ENCODE data around the gene PLEKHM2. TPM values are rescaled to one million over a fixed set of nuclear protein-coding genes. Genes with fewer than 3 reads are reported as not detected.

PLEKHM2 gene
- total RNA-seq, 1 donor from 2014 or later: 90.9 TPM

- H3K36me3 ChIP-seq: no peaks in the 10 kb centered on the region
- H3K27me3 ChIP-seq: no peaks in the 10 kb centered on the region
- H3K9me3 ChIP-seq: no peaks in the 10 kb centered on the region
- no peak overlapping the region for H3K4me3 ChIP-seq
- no peak overlapping the region for H3K27ac ChIP-seq
- ATAC-seq (peak; percentile 77), DNase-seq (peak; percentile 51)
- H3K4me1 ChIP-seq: no peaks in the 10 kb centered on the region
- intact Hi-C loops (cut with DNase I): no loop called here
- TF ChIP-seq CTCF (IDR thresholded peaks at IDR 0.05): no peak
These were observed 5.5 kb upstream of the PLEKHM2 start for GRCh38 chr1:15678578-15678977.

DNA sequence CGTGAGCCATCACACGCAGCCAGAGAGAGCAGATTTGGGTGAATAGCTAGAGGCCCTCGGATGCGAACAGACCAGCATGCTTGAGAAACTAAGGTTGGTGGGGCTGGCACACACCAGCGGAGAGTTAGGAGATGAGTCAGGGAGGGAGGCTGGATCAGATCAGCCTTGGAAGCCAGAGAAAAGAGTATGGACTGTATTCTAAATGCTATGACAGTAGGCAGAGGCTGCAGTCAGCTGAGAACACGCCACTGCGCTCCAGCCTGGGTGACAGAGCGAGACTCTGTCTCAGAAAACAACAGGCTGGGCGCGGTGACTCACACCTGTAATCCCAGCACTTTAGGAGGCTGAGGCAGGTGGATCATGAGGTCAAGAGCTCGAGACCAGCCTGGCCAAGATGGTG lies 4.0 kb upstream of the PLEKHM2 start:
- Histone ChIP-seq H3K27me3 (no peaks in the 10 kb centered on the region), H3K9me3 (no peaks in the 10 kb centered on the region), H3K27ac (peak overlapping the region; percentile 24), H3K4me1 (no peaks in the 10 kb centered on the region), H3K4me3 (no peak overlapping the region), H3K36me3 (no peaks in the 10 kb centered on the region)
- intact Hi-C loops (cut with DNase I): no loop called here
- DNase-seq (peak; percentile 28), ATAC-seq (no peak)
- TF ChIP-seq CTCF (IDR thresholded peaks at IDR 0.05): no peak

GRCh38 chr1:15680561-15681348 lies 3.4 kb upstream of the PLEKHM2 start:
- H3K4me1 ChIP-seq: peaks cover 5% of the 10 kb centered on the region
- intact Hi-C loops (cut with DNase I): no loop called here
- TF ChIP-seq CTCF (IDR thresholded peaks at IDR 0.05): no peak
- H3K36me3 ChIP-seq: no peaks in the 10 kb centered on the region
- H3K4me3 ChIP-seq: no peak overlapping the region
- H3K27me3 ChIP-seq: no peaks in the 10 kb centered on the region
- no peaks in the 10 kb centered on the region for H3K9me3 ChIP-seq
- no peak for ATAC-seq
- DNase-seq: peak; percentile 35
- peak overlapping the region; percentile 31 for H3K27ac ChIP-seq

- H3K4me1 ChIP-seq: peaks cover 13% of the 10 kb centered on the region
- H3K27ac ChIP-seq: peak overlapping the region; percentile 36
- H3K9me3 ChIP-seq: no peaks in the 10 kb centered on the region
- TF ChIP-seq CTCF (IDR thresholded peaks at IDR 0.05): no peak
- H3K36me3 ChIP-seq: no peaks in the 10 kb centered on the region
- intact Hi-C loops (cut with DNase I): no loop called here
- no peak overlapping the region for H3K4me3 ChIP-seq
- ATAC-seq (no peak), DNase-seq (peak; percentile 31)
- no peaks in the 10 kb centered on the region for H3K27me3 ChIP-seq
These were observed 2.5 kb upstream of the PLEKHM2 start for GRCh38 chr1:15681349-15682292.

- Histone ChIP-seq H3K4me3 (no peak overlapping the region), H3K27me3 (no peaks in the 10 kb centered on the region), H3K4me1 (peaks cover 14% of the 10 kb centered on the region), H3K9me3 (no peaks in the 10 kb centered on the region), H3K36me3 (no peaks in the 10 kb centered on the region), H3K27ac (peak overlapping the region; percentile 36)
- DNase-seq (peak; percentile 61), ATAC-seq (no peak)
- intact Hi-C loops (cut with DNase I): no loop called here
- TF ChIP-seq CTCF (IDR thresholded peaks at IDR 0.05): no peak
These were observed 1.2 kb upstream of the PLEKHM2 start for GRCh38 chr1:15682936-15683341.

All from upper lobe of right lung (tissue), 1 donor.